KOPT-K1 (cell line): Measurements from ENCODE around the gene GOLGA6L9.
"Not testable (repeated sequence)": the region's sequence is repeated elsewhere in the genome, so short reads cannot be mapped to it uniquely, and the experiment has no call there.

Experiments used
- H3K27ac ChIP-seq: fragments of 200-600 bp; sonication (generic); 2 replicates; pipeline ENCODE4 v1.5.1; 2016; ENCODE audit warnings: antibody characterized with exemption, mild to moderate bottlenecking, low read depth, low read length; ENCODE audit not compliant: poor library complexity, severe bottlenecking
- H3K36me3 ChIP-seq: fragments of 200-600 bp; sonication (generic); 2 replicates; pipeline ENCODE4 v1.5.1; 2017; ENCODE audit warnings: antibody characterized with exemption, mild to moderate bottlenecking, low read length, moderate library complexity; ENCODE audit not compliant: insufficient read depth
- H3K9me3 ChIP-seq: fragments of 200-600 bp; sonication (generic); 2 replicates; pipeline ENCODE4 v1.5.1; 2017; ENCODE audit warnings: antibody characterized with exemption, low read length, mild to moderate bottlenecking; ENCODE audit not compliant: insufficient read depth, poor library complexity, severe bottlenecking

GOLGA6L9 gene

DNA sequence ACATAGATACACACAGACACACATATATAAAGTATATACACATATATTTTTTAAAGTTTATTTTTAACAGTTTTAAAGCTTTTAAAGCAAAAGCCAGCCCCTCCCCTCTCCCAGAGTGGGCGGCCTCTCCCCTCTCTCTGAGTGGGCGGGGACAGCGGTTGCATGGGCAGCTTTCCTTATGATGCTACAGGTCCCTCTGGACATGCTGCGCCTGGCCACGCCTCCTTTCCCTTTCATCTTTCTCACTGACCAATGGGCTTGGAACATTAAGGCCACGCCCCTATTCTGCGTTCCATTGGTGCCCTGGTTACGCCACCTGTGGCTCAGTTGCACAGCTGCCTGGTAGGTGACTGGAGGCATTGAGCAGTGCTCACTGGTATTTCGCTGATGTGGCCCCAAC is at the start of gene GOLGA6L9:
Gene GOLGA6L9, plus strand, starts transcription at position 124 of the 400 bp plus-strand sequence. Its CDS starts 264 bp downstream, at position 388.
- H3K9me3 ChIP-seq, H3K36me3 ChIP-seq, H3K27ac ChIP-seq: not testable (repeated sequence)

DNA sequence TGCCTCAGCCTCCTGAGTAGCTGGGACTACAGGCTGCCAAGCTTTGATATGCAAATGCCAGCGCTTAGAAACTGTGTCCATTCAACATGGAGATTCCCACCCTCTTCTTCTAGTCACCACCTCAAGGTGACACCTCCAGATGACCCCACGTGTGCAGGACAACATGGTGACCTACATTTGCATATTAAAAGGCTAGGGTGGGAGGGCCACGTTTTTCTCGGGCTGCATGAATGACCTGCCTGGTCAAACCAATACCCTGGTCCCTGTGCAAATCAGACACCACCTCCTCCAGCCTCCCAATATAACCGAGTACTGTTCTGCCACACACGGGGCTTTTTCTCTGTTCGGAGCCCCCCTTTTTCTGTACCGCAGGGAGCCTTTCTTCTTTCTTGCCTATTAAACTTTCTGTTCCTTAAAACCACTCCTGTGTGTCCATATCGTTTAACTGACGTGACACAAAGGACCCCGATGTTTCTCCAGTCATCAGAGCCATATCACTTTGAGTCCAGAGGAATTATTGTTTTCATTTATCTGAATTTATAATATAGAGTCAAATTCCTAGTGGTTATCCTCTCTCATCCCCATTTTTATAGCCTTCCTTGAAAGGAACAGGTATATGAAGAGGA is 48.2 kb upstream of the GOLGA6L9 start:
- H3K36me3 ChIP-seq, H3K27ac ChIP-seq, H3K9me3 ChIP-seq: not testable (repeated sequence)

DNA sequence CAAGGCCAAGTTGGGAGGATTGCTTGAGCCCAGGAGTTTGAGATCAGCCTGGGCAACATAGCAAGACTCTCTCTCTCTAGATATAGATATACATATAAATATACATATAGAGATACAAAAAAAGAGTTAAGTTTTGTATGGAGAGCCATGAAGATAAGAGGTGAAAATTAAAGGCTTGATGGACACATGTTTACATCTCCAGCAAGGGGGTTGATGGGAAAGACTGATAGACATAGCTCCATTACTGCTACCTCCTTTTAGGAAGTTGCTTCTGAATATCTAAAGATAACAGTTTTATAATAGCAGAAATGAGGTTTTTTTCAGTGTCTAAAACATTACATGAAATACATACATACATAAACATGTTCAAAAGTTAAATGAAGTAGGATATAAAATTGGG is 42.4 kb upstream of the GOLGA6L9 start:
- H3K36me3 ChIP-seq, H3K27ac ChIP-seq, H3K9me3 ChIP-seq: not testable (repeated sequence)

- H3K27ac ChIP-seq, H3K36me3 ChIP-seq, H3K9me3 ChIP-seq: not testable (repeated sequence)
Observed at GRCh38 chr15:82390152-82390551, 39.5 kb upstream of the GOLGA6L9 start.

- H3K9me3 ChIP-seq, H3K36me3 ChIP-seq, H3K27ac ChIP-seq: not testable (repeated sequence)
Observed at GRCh38 chr15:82392077-82392476, 37.5 kb upstream of the GOLGA6L9 start.

DNA sequence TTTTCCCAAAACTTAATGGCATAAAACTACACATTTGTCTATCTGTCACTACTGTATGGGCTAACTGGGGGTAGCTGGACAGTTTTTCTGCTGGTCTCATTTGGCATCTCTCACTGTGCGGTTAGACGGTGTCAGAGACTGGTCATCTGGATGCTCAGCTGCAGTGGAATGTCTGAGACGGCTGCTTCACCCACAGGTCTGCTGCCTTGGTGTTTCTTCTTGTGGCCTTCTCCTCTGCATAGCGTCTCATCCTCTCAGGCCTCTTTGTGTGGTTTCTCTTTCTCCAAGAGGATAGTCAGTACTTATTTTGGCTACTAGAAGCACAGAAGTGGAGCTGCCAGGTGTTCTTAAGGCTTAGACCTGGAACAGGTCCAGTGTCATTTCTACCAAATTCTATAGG is 35.9 kb upstream of the GOLGA6L9 start:
- no peaks in the 10 kb centered on the region for H3K36me3 ChIP-seq
- H3K9me3 ChIP-seq, result no peaks in the 10 kb centered on the region
- no peak overlapping the region for H3K27ac ChIP-seq

DNA sequence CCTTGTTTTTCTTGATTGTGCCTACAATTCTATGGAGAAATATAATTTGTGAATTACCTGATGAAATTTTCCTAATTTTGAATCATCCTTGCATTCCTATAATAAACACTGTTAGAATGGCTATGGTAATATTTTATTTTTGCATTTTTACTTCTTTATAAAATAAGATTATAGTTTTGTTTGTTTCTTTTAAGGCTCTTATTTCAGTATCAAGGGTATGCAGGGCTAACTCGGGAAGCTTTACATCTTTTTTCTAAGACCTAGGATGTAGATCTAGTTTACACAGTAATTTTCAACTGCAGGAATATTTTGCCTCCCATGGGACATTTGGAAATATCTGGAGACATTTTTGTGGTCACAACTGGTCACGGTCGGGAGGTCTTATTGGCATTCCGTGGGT is 33.8 kb upstream of the GOLGA6L9 start:
- not testable (repeated sequence) for H3K36me3 ChIP-seq, H3K9me3 ChIP-seq, H3K27ac ChIP-seq

DNA sequence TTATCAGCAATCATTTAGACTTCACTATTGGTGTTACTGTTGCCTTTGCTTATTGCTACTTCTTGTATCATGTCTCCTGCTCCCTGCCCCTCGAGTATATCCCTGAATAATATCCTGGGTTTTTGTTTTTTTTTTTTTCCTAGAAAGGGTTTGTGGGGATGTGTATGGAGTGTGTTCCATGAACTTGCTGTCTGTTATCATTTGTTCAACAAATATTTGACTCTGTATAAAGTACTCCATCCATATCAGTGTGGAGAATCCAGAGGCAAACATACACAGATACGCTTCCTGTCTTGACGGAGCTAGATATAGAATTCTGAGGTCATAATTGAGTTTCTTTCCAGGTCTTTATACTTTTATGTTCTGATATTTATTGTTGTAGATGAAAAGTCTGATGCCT is 31.8 kb upstream of the GOLGA6L9 start:
- Histone ChIP-seq H3K9me3 (no peaks in the 10 kb centered on the region), H3K27ac (no peak overlapping the region), H3K36me3 (no peaks in the 10 kb centered on the region)

- Histone ChIP-seq H3K27ac (no peak overlapping the region), H3K9me3 (no peaks in the 10 kb centered on the region), H3K36me3 (no peaks in the 10 kb centered on the region)
Observed at GRCh38 chr15:82398785-82399184, 30.8 kb upstream of the GOLGA6L9 start.

- H3K9me3 ChIP-seq, H3K36me3 ChIP-seq, H3K27ac ChIP-seq: not testable (repeated sequence)
Observed at GRCh38 chr15:82399366-82400103, 30.1 kb upstream of the GOLGA6L9 start.

DNA sequence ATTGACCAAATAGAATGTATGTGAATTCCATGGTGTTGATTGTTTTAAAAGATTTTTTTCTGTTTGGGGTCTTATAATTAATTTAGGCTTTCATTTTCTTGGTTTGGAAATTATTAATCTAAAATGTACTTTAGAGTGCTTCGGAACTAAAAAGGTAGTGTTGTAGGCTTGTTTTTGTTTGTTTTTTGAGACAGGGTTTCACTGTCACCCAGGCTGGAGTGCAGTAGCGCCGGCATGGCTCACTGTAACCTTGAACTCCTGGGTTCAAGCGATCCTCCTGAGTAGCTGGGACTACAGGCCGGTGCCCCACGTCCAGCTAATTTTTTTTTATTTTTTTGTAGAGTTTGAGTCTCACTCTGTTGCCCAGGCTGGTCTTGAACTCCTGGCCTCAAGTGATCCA is 27.7 kb upstream of the GOLGA6L9 start:
- not testable (repeated sequence) for H3K27ac ChIP-seq, H3K9me3 ChIP-seq, H3K36me3 ChIP-seq

DNA sequence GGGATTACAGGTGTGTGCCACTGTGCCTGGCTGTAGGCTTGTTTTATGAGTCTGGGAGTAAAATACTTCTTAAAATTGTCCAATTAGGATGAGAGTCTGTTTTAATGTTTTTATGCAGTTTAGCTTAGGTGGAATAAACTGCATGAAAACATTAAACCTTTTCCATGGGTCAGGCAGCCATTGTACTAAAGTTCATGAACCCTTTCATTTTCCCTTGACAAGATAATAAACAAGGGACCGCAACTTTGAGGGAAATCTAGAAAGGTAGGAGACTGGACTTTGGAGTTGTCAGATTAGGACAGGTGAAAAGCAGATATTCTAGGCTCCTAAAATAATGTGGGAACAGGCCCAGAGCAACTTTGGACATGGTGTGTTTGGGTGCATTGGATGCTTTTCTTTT is 27.3 kb upstream of the GOLGA6L9 start:
- H3K27ac ChIP-seq, H3K36me3 ChIP-seq, H3K9me3 ChIP-seq: not testable (repeated sequence)

- not testable (repeated sequence) for H3K36me3 ChIP-seq, H3K27ac ChIP-seq, H3K9me3 ChIP-seq
Observed at GRCh38 chr15:82406211-82406610, 23.4 kb upstream of the GOLGA6L9 start.

DNA sequence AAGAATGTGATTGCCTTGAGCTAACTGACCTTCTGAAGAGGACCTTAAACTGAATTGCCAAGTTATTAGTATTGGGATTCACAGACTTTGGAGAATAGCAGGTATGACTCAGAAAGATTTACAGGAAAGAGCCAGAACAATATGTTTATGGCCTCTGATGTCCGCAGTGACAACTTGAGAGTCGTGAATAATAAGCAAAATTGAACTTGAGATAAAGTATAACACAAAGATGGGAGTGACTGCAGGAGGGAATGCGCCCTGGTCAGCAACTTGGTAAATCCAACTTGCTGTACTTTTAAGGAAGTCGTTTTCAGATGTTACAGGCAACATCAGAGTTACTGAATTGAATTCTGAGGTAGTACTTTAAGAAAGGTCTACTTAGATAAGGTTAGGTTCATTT is 19.3 kb upstream of the GOLGA6L9 start:
- not testable (repeated sequence) for H3K27ac ChIP-seq, H3K36me3 ChIP-seq

DNA sequence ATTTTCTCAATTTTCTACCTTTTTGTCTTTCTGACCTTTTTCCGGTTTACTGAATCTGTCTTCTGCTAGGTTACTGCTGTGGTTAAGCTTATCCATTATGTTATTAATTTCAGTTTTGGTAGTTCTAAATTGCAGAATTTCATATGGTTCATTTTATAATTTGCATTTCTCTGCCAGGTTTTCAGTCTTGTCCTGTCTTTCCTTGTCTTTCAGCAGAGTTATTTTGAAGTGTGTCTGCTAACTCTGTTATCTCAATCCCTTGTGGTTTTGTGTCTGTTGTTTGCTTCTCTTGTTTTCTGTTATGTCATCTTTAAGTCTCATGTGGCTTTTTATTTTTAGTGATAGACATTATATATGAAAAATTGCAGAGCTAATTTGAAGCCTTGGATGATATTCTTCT is 18.0 kb upstream of the GOLGA6L9 start:
- not testable (repeated sequence) for H3K9me3 ChIP-seq, H3K36me3 ChIP-seq, H3K27ac ChIP-seq

More for the DNA sequence above, 19.3 kb upstream of the GOLGA6L9 start:
- H3K9me3 ChIP-seq, result not testable (repeated sequence)

- H3K27ac ChIP-seq, H3K9me3 ChIP-seq, H3K36me3 ChIP-seq: not testable (repeated sequence)
Observed at GRCh38 chr15:82414525-82415191, 15.0 kb upstream of the GOLGA6L9 start.
